BLaER1 treated with 17β-estradiol and CSF1 and Interleukin-3, amounts not matched to agents 10 nM and 100 nM (cell line): ENCODE data around the gene FOXF2.

Experiments used
- H3K27ac ChIP-seq, 11 experiments: shearing (Covaris generic); formaldehyde crosslinking; 2 replicates each; pipeline ENCODE4 v1.8.1; 2022
- H3K27me3 ChIP-seq, 11 experiments: shearing (Covaris generic); formaldehyde crosslinking; 2 replicates each; pipeline ENCODE4 v1.8.1; 2022
- H3K36me3 ChIP-seq, 11 experiments: shearing (Covaris generic); formaldehyde crosslinking; 2 replicates each; pipeline ENCODE4 v1.8.1; 2022
- H3K4me1 ChIP-seq, 10 experiments: shearing (Covaris generic); formaldehyde crosslinking; 2 replicates each; pipeline ENCODE4 v1.8.1; 2022
- H3K4me2 ChIP-seq, 11 experiments: shearing (Covaris generic); formaldehyde crosslinking; 2 replicates each; pipeline ENCODE4 v1.8.1; 2022
- H3K4me3 ChIP-seq, 10 experiments: shearing (Covaris generic); formaldehyde crosslinking; 2 replicates each; pipeline ENCODE4 v1.8.1; 2022
- H3K9ac ChIP-seq, 11 experiments: shearing (Covaris generic); formaldehyde crosslinking; 2 replicates each; pipeline ENCODE4 v1.8.1; 2022
- H3K9me3 ChIP-seq, 11 experiments: shearing (Covaris generic); formaldehyde crosslinking; replicated peaks in 1 of 11; 2 replicates each; pipeline ENCODE4 v1.8.1; 2022
- H4K20me1 ChIP-seq, 11 experiments: shearing (Covaris generic); formaldehyde crosslinking; 2 replicates each; pipeline ENCODE4 v1.8.1; 2022
- Cebpa-rat ChIP-seq, 11 experiments: shearing (Covaris generic); IDR thresholded peaks; 2 replicates each; pipeline ENCODE4 v1.8.1; 2022

The FOXF2 gene

GRCh38 chr6:1418471-1419191, 29.3 kb downstream of the FOXF2 start:
- Histone ChIP-seq H3K9ac (no peak overlapping the region), H4K20me1 (0 out of 22 replicates have a peak, but pooled peaks cover 0 to 2% (median 0%) of the 10 kb centered on the region in 11 experiments), H3K36me3 (no peaks in the 10 kb centered on the region), H3K27ac (no peak overlapping the region), H3K4me3 (no peak overlapping the region), H3K9me3 (peaks cover 3 to 15% (median 12%) of the 10 kb centered on the region in 11 experiments; a peak in 17 of 22 replicates), H3K4me1 (0 out of 20 replicates have a peak, but pooled peaks cover 0 to 1% (median 0%) of the 10 kb centered on the region in 10 experiments), H3K27me3 (no peaks in the 10 kb centered on the region), H3K4me2 (no peak overlapping the region)
- TF ChIP-seq Cebpa-rat (IDR thresholded peaks at IDR 0.05), result no peak

GRCh38 chr6:1420382-1420781, 31.0 kb downstream of the FOXF2 start:
- Histone ChIP-seq H3K9ac (no peak overlapping the region), H3K27ac (no peak overlapping the region), H3K4me1 (0 out of 20 replicates have a peak, but pooled peaks cover 0 to 4% (median 0%) of the 10 kb centered on the region in 10 experiments), H3K4me2 (no peak overlapping the region), H3K4me3 (no peak overlapping the region), H4K20me1 (0 out of 22 replicates have a peak, but pooled peaks cover 0 to 4% (median 0%) of the 10 kb centered on the region in 11 experiments), H3K27me3 (no peaks in the 10 kb centered on the region), H3K36me3 (no peaks in the 10 kb centered on the region), H3K9me3 (peaks cover 3 to 15% (median 12%) of the 10 kb centered on the region in 11 experiments; a peak in 17 of 22 replicates)
- TF ChIP-seq Cebpa-rat (IDR thresholded peaks at IDR 0.05), result no peak

GRCh38 chr6:1422290-1422689, 32.9 kb downstream of the FOXF2 start:
- Histone ChIP-seq H3K9me3 (peaks cover 3 to 15% (median 12%) of the 10 kb centered on the region in 11 experiments; a peak in 17 of 22 replicates), H3K36me3 (no peaks in the 10 kb centered on the region), H3K27me3 (no peaks in the 10 kb centered on the region), H3K9ac (no peak overlapping the region), H3K4me3 (no peak overlapping the region), H3K27ac (no peak overlapping the region), H3K4me2 (no peak overlapping the region), H4K20me1 (0 out of 22 replicates have a peak, but pooled peaks cover 0 to 4% (median 0%) of the 10 kb centered on the region in 11 experiments), H3K4me1 (0 out of 20 replicates have a peak, but pooled peaks cover 0 to 4% (median 0%) of the 10 kb centered on the region in 10 experiments)
- no peak for TF ChIP-seq Cebpa-rat (IDR thresholded peaks at IDR 0.05)

GRCh38 chr6:1423578-1423977, 34.2 kb downstream of the FOXF2 start:
- no peak overlapping the region for H3K4me2 ChIP-seq
- 0 out of 20 replicates have a peak, but pooled peaks cover 0 to 4% (median 0%) of the 10 kb centered on the region in 10 experiments for H3K4me1 ChIP-seq
- H3K27me3 ChIP-seq, result no peaks in the 10 kb centered on the region
- no peak overlapping the region for H3K9ac ChIP-seq
- TF ChIP-seq Cebpa-rat (IDR thresholded peaks at IDR 0.05), result no peak
- H3K36me3 ChIP-seq, result no peaks in the 10 kb centered on the region
- H3K9me3 ChIP-seq, result peaks cover 3 to 15% (median 12%) of the 10 kb centered on the region in 11 experiments; a peak in 17 of 22 replicates
- H3K4me3 ChIP-seq, result no peak overlapping the region
- 0 out of 22 replicates have a peak, but pooled peaks cover 0 to 4% (median 0%) of the 10 kb centered on the region in 11 experiments for H4K20me1 ChIP-seq
- no peak overlapping the region for H3K27ac ChIP-seq

- Histone ChIP-seq H3K4me3 (no peak overlapping the region), H3K27me3 (no peaks in the 10 kb centered on the region), H3K4me1 (0 out of 20 replicates have a peak, but pooled peaks cover 0 to 4% (median 0%) of the 10 kb centered on the region in 10 experiments), H3K9ac (no peak overlapping the region), H3K27ac (no peak overlapping the region), H3K9me3 (peaks cover 3 to 15% (median 12%) of the 10 kb centered on the region in 11 experiments; a peak in 17 of 22 replicates), H4K20me1 (0 out of 22 replicates have a peak, but pooled peaks cover 0 to 4% (median 0%) of the 10 kb centered on the region in 11 experiments), H3K36me3 (no peaks in the 10 kb centered on the region), H3K4me2 (no peak overlapping the region)
- TF ChIP-seq Cebpa-rat (IDR thresholded peaks at IDR 0.05), result no peak
Observed at GRCh38 chr6:1424306-1424927, 35.0 kb downstream of the FOXF2 start.

- no peaks in the 10 kb centered on the region for H3K36me3 ChIP-seq
- peaks cover 0 to 2% (median under 1%) of the 10 kb centered on the region in 11 experiments; a peak in 8 of 22 replicates for H3K9me3 ChIP-seq
- H4K20me1 ChIP-seq, result 0 out of 22 replicates have a peak, but pooled peaks cover 0 to 4% (median 0%) of the 10 kb centered on the region in 11 experiments
Observed at GRCh38 chr6:1426416-1426815, 37.0 kb downstream of the FOXF2 start.

GRCh38 chr6:1435806-1436205, 46.4 kb downstream of the FOXF2 start:
- Histone ChIP-seq H3K4me2 (no peak overlapping the region), H4K20me1 (no peaks in the 10 kb centered on the region; a peak in 1 of 22 replicates), H3K9me3 (no peaks in the 10 kb centered on the region), H3K36me3 (no peaks in the 10 kb centered on the region), H3K27ac (no peak overlapping the region), H3K4me3 (no peak overlapping the region), H3K27me3 (no peaks in the 10 kb centered on the region), H3K4me1 (no peaks in the 10 kb centered on the region), H3K9ac (no peak overlapping the region; a peak in 1 of 22 replicates)
- TF ChIP-seq Cebpa-rat (IDR thresholded peaks at IDR 0.05), result no peak

More at GRCh38 chr6:1426416-1426815, 37.0 kb downstream of the FOXF2 start:
- Histone ChIP-seq H3K4me3 (no peak overlapping the region), H3K4me1 (0 out of 20 replicates have a peak, but pooled peaks cover 0 to 4% (median 0%) of the 10 kb centered on the region in 10 experiments), H3K9ac (no peak overlapping the region), H3K4me2 (no peak overlapping the region), H3K27me3 (no peaks in the 10 kb centered on the region), H3K27ac (no peak overlapping the region)
- no peak for TF ChIP-seq Cebpa-rat (IDR thresholded peaks at IDR 0.05)

- H3K36me3 ChIP-seq, result no peaks in the 10 kb centered on the region
- no peak for TF ChIP-seq Cebpa-rat (IDR thresholded peaks at IDR 0.05)
- H3K9ac ChIP-seq, result no peak overlapping the region; a peak in 1 of 22 replicates
- no peak overlapping the region for H3K27ac ChIP-seq
- no peaks in the 10 kb centered on the region for H3K4me1 ChIP-seq
- H3K9me3 ChIP-seq, result peaks cover 0 to 1% (median 0%) of the 10 kb centered on the region in 11 experiments; a peak in 1 of 22 replicates
- H3K27me3 ChIP-seq, result no peaks in the 10 kb centered on the region
- no peaks in the 10 kb centered on the region; a peak in 1 of 22 replicates for H4K20me1 ChIP-seq
- no peak overlapping the region for H3K4me3 ChIP-seq
- H3K4me2 ChIP-seq, result 0 out of 22 replicates have a peak overlapping the region, but pooled peaks of 1 of the 11 experiments have one; percentile 3
Observed at GRCh38 chr6:1436334-1437306, 47.2 kb downstream of the FOXF2 start.
